ENCODE data around the gene ATXN10. TPM values are rescaled to one million over a fixed set of nuclear protein-coding genes. Genes with fewer than 3 reads are reported as not detected.
A peak's percentile ranks its signal among the peaks of the same experiment; 100 is the strongest.

ATXN10 gene
- total and polyA plus RNA-seq, 2 experiments from 2014 or later = 99.0 to 163 TPM

- Histone ChIP-seq H2AFZ (no peak overlapping the region), H3K4me3 (no peak overlapping the region), H3K27ac (ENCODE audit: low read depth) (no peak overlapping the region), H3K9me2 (ENCODE audit: insufficient read depth) (no peaks in the 10 kb centered on the region), H3K4me2 (no peak overlapping the region), H4K20me1 (replicated peaks; ENCODE audit: insufficient read depth) (no peaks in the 10 kb centered on the region), H3K27me3 (ENCODE audit: insufficient read depth) (no peaks in the 10 kb centered on the region), H3K4me1 (ENCODE audit: insufficient read depth) (peaks cover 9% of the 10 kb centered on the region; the same call in 1 of the 2 replicates), H3K36me3 (ENCODE audit: insufficient read depth) (no peaks in the 10 kb centered on the region), H3F3A (replicated peaks; ENCODE audit: low read depth) (no peaks in the 10 kb centered on the region), H3K79me2 (replicated peaks; ENCODE audit: insufficient read depth) (no peaks in the 10 kb centered on the region)
- Mint-ChIP-seq H3K4me1 (peaks cover 21% of the 10 kb centered on the region), H3K27ac (no peak overlapping the region), H3K27me3 (ENCODE audit: insufficient read depth, low read depth, poor library complexity) (peaks cover 36% of the 10 kb centered on the region), H3K36me3 (ENCODE audit: low read depth) (no peaks in the 10 kb centered on the region), H3K9me3 (no peaks in the 10 kb centered on the region; the same call in 2 of the 3 replicates), H3K4me3 (no peak overlapping the region)
- no peak for TF ChIP-seq POLR2AphosphoS5 (IDR thresholded peaks at IDR 0.05; ENCODE audit: low read depth)
- no peak for TF ChIP-seq CTCF (conservative IDR thresholded peaks at IDR 0.05; ENCODE audit: low read depth in 2 of 2)
- TF ChIP-seq ZNF331 (CRISPR knock-in tag; IDR thresholded peaks at IDR 0.05; ENCODE audit: low read depth) = no peak
- TF ChIP-seq EZH2 (IDR thresholded peaks at IDR 0.05; ENCODE audit: low read depth, unreplicated experiment) = no peak
- TF ChIP-seq REST (IDR thresholded peaks at IDR 0.05; ENCODE audit: unreplicated experiment) = no peak
- no peak for TF ChIP-seq ETS1 (IDR thresholded peaks at IDR 0.05)
- ATAC-seq (no peak), DNase-seq (ENCODE audit: low spot score) (no peak)
These were observed 206.0 kb downstream of the ATXN10 start for GRCh38 chr22:45877651-45878050.

- Histone ChIP-seq H3F3A (replicated peaks; ENCODE audit: low read depth) (no peaks in the 10 kb centered on the region), H2AFZ (no peak overlapping the region), H3K27me3 (ENCODE audit: insufficient read depth) (no peaks in the 10 kb centered on the region), H3K4me2 (no peak overlapping the region), H3K27ac (ENCODE audit: low read depth) (no peak overlapping the region), H4K20me1 (replicated peaks; ENCODE audit: insufficient read depth) (no peaks in the 10 kb centered on the region), H3K79me2 (replicated peaks; ENCODE audit: insufficient read depth) (no peaks in the 10 kb centered on the region), H3K9me2 (ENCODE audit: insufficient read depth) (no peaks in the 10 kb centered on the region), H3K36me3 (ENCODE audit: insufficient read depth) (no peaks in the 10 kb centered on the region), H3K4me3 (no peak overlapping the region), H3K4me1 (ENCODE audit: insufficient read depth) (peaks cover 9% of the 10 kb centered on the region; the same call in 1 of the 2 replicates)
- no peak for DNase-seq (ENCODE audit: low spot score)
- no peaks in the 10 kb centered on the region for H3K36me3 Mint-ChIP-seq (ENCODE audit: low read depth)
- peak overlapping the region; percentile 41; the same call in 1 of the 3 replicates for H3K4me3 Mint-ChIP-seq
- H3K27me3 Mint-ChIP-seq (ENCODE audit: insufficient read depth, low read depth, poor library complexity) = peaks cover 36% of the 10 kb centered on the region
- no peak overlapping the region for H3K27ac Mint-ChIP-seq
- peaks cover 21% of the 10 kb centered on the region for H3K4me1 Mint-ChIP-seq
- no peaks in the 10 kb centered on the region for H3K9me3 Mint-ChIP-seq
- ATAC-seq = peak; percentile 28
- no peak for TF ChIP-seq NANOG (IDR thresholded peaks at IDR 0.05; ENCODE audit: borderline replicate concordance)
- TF ChIP-seq ZNF114 (CRISPR knock-in tag; IDR thresholded peaks at IDR 0.05) = no peak
- TF ChIP-seq ETS1 (IDR thresholded peaks at IDR 0.05) = no peak
These were observed 206.6 kb downstream of the ATXN10 start for GRCh38 chr22:45878051-45878781.

Data from GM23338 (cell line).